ENCODE results near the gene RBBP8.
"Not testable (repeated sequence)": the region's sequence is repeated elsewhere in the genome, so short reads cannot be mapped to it uniquely, and the experiment has no call there.

Gene RBBP8

DNA sequence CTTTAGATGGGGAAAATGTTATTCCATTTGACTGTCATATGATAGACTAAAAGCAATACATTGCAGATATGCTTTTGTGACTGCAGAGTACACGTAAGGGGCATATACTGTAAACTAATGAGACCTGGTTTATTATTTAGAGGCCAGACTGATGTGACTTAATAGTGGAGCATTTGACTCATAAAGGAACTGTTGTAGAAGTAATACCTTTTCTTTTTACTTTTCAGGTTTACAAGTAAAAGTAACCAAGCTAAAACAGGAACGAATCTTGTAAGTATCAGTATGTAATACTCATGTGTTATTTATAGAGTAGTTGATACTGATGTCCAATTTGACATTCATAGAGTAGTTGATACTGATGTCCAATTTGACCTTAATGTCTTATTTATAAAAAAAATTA lies 13.1 kb downstream of the RBBP8 start:
- DNase-seq: no peak

DNA sequence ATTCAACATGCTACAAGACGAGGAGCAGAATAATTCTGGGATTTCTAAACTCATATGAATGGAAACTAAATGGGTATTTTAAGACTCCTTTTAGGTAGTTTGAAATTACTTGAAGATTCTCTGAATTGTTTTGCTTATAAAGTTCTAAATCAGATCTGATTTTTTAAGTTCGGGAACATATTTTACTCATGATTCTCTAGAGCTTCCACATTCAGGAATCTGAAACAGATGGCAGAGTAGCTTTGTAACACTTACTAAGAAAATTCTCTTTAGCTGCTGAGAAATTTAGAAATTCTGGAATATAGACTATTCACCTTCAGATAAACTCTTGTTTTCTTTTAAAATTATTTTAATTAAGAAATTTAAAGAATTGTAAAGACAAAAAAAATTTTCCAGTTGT lies 13.7 kb downstream of the RBBP8 start:
- DNase-seq: no peak

DNA sequence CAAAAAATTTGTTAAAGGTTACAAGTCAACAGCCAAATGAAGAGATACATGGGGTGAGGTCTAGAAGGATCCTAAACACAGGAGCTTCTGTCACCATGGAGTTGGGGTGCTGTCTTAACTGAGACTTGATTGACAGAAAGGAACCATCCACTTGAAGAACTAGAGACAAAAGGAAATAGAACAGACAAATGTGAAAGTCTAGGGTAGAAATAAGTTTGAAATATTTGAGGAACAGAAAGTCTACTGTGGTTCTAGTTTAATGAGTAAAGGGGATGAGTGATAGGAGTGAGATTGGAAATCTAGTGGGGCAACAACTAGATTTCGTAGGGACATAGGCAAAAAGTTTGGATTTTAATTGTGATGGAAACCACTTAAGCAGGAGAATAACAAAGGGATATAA lies 18.7 kb downstream of the RBBP8 start:
- DNase-seq: no peak

GRCh38 chr18:22952525-22952924 lies 19.4 kb downstream of the RBBP8 start:
- no peak for DNase-seq

GRCh38 chr18:22953982-22954381 lies 20.9 kb downstream of the RBBP8 start:
- not testable (repeated sequence) for DNase-seq

GRCh38 chr18:22956226-22956625 lies 23.1 kb downstream of the RBBP8 start:
- no peak for DNase-seq

DNA sequence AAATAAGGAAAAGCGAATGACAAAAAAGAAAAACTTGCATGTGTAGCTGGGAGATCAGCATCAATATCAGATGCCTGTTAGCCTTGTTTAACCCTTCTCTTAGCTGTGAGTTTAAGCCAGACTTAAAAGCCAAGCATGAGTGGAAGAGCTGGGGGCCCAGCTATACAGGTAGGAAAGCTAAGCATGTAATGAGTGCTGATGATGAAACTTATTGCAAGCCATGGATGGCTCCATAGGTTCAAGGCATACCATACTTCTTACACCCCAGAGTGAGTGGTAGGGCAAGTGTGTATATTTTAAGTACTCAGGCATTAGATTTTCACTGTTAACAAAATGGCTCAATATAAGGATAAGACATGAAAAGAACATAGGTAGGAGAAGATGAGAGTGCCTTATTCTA lies 28.0 kb downstream of the RBBP8 start:
- DNase-seq: no peak

DNA sequence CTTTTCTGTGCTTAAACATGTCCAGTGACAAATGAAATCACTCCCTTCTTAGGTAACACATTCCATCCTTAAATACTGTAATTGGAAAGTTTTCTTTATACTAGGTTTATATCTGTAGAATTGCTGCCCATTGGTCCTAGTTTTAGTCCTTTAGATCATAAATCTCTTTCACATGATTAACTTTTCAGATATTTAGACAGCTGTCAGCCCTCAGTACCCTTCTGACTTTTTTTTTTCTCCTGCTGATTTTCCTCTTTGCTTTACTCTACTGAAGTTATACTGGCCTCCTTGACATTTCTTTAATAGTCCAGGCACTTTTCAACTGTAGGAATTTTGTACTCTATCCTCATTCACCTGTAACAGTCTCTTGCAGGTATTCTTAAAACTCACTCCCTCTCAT lies 28.9 kb downstream of the RBBP8 start:
- no peak for DNase-seq

DNA sequence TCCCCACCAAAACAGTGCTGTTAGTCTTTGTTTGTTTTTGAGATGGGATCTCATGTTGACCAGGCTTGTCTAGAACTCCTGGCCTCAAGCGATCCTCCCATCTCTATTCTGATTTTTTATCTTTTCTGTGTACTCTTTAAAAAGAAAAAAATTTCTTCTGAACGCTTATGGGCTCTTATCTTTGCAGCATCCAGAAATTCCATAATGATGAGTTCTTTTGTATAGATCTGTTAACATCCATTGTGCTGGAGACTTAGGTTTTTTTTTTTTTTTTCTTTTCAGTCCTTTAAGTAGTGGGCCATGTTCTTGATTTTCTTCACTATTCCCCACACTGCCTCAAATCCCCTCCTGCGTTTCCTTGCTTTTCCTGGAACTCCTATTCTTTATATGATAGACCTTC lies 31.0 kb downstream of the RBBP8 start:
- no peak for DNase-seq

DNA sequence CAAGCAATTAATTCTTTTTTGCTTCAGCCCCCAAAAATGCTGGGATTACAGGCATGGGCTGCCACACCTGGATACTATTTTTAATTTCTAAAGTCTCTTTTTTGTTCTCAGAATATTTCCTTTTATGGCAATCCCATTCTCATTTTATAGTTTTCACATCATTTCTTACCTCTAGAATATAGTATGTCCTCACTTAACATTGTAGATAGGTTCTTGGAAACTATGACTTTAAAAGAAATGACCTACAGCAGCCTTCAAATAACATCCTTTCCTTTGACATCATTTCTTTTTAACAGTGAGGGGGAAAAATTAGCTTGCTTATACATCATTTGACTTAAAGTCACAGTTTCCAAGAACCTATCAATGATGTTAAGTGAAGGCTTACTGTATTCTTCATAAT lies 31.6 kb downstream of the RBBP8 start:
- no peak for DNase-seq

GRCh38 chr18:22971038-22971437 lies 37.9 kb downstream of the RBBP8 start:
- no peak for DNase-seq

DNA sequence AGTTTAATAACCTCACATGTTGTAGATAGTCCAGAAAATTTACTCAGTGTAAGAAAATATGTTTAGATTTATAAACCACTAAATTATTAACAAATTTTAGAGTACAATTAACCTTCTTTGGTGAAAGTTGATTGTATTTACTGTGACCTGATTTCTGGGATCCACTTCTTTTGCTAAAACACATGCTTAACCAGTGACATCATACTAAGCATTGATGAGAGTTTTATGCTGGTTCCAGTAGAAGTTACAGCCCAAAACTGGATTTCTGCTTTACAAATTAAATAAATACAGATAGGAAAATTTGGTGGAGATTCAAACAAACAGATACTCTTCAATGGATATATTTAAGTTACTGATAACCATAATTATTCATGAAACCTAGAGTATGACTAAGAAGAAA lies 40.9 kb downstream of the RBBP8 start:
- no peak for DNase-seq

DNA sequence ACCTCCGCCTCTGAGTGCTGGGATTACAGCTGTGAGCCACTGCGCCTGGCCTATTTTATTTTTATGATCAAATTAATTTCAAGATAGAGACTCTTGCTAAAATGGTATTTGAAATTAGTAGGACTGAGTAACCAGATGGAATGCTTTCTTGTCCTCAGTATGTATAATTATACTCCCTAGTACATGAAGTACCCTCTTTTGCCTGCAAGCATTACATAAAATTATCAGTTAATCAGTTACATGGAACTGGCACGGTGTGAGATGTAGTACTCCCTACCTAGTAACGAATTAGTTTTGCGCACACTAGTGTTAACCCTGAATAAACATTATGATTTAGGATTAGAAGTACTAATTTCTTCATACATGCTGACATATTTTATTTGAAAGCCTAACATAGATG lies 41.6 kb downstream of the RBBP8 start:
- no peak for DNase-seq

GRCh38 chr18:22975508-22975907 lies 42.4 kb downstream of the RBBP8 start:
- DNase-seq: no peak

GRCh38 chr18:22977847-22978701 lies 44.9 kb downstream of the RBBP8 start:
- no peak for DNase-seq

DNA sequence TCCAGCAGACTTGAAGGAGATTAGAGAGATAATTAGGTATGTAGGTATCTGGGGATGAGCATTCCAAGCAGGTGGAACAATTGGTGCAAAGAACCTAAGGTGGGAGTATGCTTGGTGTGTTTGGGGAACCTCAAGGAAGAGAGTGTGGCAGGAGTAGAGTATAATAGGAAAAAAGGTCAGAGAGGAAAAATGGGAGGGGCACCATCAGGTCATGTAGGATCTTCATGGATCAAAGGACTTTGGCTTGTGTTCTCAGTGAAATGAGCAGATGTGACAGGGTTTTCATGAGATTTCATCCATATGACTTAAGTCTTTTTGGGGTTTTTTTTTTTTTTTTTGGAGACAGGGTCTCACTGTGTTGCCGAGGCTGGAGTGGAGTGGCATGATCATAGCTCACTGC lies 47.3 kb downstream of the RBBP8 start:
- no peak for DNase-seq

GRCh38 chr18:22981274-22982133 lies 48.4 kb downstream of the RBBP8 start:
- no peak for DNase-seq

DNA sequence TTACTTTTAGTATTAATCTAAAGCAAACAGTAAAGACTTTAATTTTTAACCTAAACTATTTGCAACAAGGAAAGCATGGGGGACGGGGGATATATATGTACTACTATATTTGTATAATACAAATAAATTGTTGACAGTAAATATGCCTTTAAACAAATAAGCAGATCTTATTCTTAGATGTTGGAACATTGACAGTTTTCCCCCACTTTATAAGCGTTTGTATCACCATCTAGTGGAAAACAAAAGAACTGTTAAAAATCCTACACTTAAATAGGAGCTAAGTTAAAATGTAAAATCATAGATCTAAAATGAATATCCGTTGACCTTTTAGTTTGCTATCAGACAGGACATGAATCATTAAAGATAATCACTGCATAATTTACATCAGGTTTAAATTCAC lies 50.0 kb downstream of the RBBP8 start:
- DNase-seq: peak; percentile 43

DNA sequence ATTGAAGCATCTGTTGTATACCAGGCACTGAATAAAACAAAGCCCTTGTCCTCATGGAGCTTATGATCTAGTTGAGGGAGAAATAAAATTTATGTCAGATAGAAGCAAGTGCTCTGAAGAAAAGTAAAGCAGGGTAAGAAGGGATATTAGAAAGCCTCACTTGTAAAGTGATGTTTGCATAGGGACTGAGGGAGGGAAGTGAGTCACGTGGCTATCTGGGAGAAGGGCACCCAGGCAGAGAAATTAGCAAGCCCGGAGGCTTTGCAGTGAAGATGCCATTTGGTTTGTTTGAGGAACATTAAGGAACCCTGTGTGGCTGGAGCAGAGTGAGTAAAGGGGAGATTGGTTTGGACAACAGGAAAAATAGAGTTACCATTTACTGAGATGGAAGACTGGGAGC lies 52.1 kb downstream of the RBBP8 start:
- no peak for DNase-seq

DNA sequence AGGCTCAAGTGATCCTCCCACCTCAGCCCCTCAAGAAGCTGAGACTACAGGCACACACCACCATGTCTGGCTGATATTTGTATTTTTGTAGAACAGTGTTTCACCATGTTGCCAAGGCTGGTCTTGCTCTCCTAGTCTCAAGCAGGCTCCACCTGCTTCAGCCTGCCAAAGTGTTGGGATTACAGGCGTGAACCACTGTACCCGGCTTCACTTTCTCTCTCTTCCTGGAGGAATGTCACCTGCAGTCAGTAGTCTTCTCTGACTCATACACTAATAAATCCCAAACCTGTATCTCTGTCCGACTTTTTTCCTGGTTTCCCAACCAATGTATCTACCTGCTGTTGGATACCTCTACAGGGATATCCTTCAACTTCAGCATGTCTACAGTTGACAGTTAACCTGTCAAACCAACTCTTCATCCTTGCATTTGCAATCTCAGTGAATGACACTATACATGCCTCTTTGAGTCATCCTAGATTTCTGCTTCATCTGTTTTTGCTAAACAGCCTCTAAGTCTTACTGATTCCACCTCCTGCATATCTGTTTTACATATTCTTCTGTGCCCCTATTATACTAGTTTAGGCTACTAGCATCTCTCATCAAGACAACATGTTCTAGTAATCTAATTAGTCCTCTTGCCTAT lies 54.5 kb downstream of the RBBP8 start:
- no peak for DNase-seq

DNA sequence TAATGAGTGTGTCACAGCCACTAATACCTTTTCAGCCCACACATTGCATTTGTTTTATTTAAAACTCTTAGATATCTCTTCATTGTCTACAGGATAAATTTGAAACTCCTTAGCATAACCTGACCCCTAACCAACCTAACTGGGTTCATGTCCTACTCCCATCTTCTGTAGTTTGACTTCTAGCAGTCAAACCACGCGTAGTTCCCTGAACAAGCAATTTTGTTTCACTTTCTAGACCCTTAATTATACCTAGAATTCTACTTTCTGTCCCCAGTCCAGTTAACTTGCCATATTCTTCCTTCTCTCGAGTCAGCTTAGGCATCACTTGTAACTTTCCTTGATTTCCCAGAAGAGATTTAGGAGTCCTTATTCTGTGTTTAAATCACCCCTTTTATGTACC lies 55.1 kb downstream of the RBBP8 start:
- no peak for DNase-seq

GRCh38 chr18:22998344-22998743 lies 65.2 kb downstream of the RBBP8 start:
- DNase-seq: no peak

DNA sequence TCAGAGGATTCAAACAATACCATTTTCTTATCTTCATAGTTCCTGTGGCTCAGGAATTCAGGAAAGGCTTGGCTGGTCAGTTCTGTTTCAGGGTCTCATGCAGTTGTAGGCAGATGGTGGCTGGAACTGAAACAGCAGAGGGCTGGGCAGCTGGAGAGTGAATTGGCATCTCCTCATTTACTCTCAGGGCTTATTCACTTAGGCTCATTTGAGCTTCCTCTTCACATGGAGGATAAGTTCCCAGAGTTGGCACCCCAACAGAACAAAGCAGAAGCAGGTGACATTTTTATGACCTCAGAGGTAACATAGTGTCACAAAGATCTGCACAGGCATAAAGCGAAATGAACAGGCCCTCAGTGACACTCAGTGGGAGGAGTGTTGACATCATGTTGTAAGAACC lies 66.1 kb downstream of the RBBP8 start:
- no peak for DNase-seq

GRCh38 chr18:22999647-23000046 lies 66.5 kb downstream of the RBBP8 start:
- no peak for DNase-seq
